GM21528 (cell line): ENCODE measurements around the gene PDE8A.

ENCODE experiments used
- ATAC-seq: cut with Tn5 transposase; IDR thresholded peaks from one replicate; pipeline ENCODE4 v1.9.1; 2021; ENCODE audit warnings: mild to moderate bottlenecking, moderate library complexity; ENCODE audit not compliant: unreplicated experiment, low FRiP score

PDE8A gene

GRCh38 chr15:84981711-84982300, at the start of gene PDE8A:
Gene PDE8A, plus strand, starts transcription at chr15:84981856. Its CDS starts 307 bp downstream, at chr15:84982163.
- peak; percentile 20 for ATAC-seq

GRCh38 chr15:84934942-84935729, 46.5 kb upstream of the PDE8A start:
- no peak for ATAC-seq

- no peak for ATAC-seq
Observed at GRCh38 chr15:84937144-84937543, 44.5 kb upstream of the PDE8A start.

DNA sequence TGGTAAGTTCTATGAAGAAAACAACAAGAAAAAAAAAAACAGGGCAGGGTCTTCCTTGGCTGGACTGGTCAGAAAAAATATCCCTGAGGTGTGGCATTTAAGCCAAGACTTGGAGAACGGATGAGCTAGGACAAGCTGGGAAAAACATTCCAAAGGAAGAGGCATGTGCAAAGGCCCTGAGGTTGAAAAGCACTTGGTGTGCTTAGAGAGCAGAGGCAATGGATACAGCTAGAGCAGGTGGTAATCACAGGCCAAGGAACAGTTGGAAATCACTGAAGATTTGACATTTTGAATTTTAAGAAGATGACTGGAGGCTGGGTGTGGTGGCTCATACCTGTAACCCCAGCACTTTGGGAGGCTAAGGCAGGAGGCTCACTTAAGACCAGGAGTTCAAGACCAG, 42.9 kb upstream of the PDE8A start:
- ATAC-seq = no peak

DNA sequence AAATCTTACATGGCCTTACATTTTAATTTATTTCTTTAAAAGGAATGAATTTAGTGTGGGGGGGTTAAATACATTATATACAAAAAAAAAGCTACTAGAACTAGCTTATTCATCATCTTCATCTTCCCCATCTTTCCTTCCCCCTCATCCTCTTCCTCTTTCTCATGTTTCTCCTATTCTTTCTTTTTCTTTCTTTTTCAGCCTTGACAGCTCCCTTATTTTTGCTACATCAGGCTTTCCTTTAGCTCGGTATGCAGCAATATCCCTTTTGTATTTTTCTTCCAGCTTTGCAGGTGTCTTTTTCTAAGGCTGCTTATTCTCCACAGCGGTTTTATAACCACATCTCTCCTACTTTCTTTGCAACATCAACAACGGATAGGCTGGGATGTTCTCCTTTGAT, 41.3 kb upstream of the PDE8A start:
- ATAC-seq = no peak

GRCh38 chr15:84942456-84942855, 39.2 kb upstream of the PDE8A start:
- ATAC-seq = no peak

DNA sequence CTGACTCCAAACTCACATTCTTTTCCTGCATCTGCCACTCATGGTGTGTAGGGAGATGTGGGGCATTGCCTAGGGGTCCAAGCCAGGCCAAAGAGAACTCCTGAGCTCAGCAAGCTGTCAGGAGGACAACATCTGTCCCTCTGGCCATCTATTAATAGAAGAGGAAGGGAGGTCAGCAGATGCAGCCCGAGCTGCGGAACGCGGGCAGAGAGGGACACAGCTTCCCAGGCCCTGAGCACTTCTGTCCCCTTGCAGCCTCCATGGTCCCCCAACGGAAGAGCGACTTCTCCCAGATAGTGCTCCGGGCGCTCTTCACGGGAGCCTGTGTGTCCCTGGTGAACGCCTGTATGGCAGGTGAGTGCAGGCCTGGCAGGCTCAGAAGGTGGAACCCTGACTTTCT, 37.3 kb upstream of the PDE8A start:
- no peak for ATAC-seq

- no peak for ATAC-seq
Observed at GRCh38 chr15:84944861-84945260, 36.8 kb upstream of the PDE8A start.

GRCh38 chr15:84946772-84947489, 34.7 kb upstream of the PDE8A start:
- ATAC-seq = no peak

DNA sequence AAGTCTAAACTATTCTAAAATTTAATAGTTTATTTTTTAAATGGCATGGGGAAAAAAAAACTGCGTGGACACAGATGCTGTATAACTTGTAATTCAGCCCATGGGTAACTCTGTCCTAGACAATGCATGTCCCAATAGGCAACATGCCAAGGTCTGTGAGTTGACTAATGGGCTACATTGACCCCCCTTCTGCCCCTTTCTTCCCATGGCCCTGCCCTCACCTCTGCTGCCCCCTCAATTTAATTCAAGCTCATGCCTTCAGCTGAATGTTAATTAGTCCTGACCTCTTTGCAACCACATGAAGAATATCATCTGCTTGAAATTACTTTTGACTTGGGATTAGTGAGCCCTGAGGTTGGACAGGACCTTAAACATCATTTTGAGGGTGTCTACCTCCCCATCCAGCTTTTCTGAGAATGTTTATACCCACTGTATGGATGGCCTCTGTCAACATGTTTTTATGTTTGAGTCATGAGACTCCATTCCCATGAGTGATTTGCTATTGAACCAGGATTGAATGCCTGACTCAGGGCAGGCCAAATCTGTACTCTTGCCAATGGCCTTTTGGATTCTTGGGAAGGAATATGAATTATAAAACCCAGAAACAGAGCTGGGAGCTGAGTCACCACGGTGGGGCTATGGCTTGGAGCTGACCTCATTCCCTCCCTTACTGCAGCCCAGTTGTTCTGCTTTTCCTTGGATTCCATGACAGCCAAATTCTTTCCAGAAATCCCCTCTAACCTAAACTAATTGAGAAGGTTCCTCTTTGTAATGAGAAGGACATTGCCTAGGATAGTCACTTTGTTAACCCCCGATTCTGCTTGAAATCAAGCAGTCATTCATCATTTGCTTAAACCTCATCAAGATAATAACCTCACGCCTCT, 33.5 kb upstream of the PDE8A start:
- ATAC-seq = no peak

- ATAC-seq = no peak
Observed at GRCh38 chr15:84949043-84949442, 32.6 kb upstream of the PDE8A start.

DNA sequence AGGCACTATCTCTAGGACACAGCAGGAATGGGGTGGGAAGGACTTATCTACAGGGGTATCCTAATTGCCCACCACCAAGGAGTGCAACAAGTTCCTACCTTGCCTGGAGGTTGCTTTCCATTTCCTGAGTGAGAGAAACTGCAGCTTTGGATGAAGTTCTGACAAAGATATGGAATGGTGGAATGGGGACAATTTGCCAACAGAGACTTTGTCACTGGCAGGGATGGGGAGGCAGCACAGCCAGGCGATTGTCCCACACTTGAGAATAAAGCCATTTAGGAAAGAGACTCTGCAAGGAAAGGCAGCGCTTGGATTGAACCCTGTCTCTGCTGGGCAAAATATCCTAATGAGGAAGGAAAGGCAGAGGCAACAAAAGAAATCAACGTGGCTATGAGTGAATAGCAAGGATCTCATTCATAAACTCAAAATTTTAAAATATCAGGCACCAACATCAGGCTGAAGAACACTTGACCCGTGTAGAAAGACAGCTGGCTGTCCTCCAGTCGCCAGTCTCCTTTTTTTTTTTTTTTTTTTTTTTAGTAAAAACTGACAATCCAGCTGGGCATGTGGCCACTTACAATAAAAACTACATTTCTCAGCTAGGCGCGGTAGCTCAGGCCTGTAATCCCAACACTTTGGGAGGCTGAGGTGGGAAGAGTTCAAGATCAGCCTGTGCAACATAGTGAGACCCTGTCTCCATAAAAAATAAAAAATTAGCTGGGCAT, 31.6 kb upstream of the PDE8A start:
- no peak for ATAC-seq

- no peak for ATAC-seq
Observed at GRCh38 chr15:84950570-84951111, 31.0 kb upstream of the PDE8A start.

DNA sequence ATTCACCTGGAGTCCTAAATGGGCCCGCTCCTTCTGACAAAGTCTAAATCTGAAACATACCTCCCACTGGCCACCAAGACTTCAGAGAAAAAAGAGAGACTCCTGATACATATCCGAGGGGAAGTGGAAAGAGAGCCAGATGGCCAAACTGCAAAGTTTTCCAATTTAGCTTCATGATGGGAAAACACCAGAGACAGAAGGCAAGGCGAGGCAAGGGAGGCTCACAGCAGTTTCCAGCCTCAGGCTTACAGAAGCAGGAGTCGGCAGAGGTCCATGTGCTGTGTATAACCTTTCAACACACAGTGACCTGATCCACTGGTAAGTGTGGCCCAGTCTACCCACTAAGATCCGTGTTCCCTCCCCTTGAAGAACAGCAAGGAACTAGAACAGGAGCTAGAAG, 29.9 kb upstream of the PDE8A start:
- no peak for ATAC-seq

DNA sequence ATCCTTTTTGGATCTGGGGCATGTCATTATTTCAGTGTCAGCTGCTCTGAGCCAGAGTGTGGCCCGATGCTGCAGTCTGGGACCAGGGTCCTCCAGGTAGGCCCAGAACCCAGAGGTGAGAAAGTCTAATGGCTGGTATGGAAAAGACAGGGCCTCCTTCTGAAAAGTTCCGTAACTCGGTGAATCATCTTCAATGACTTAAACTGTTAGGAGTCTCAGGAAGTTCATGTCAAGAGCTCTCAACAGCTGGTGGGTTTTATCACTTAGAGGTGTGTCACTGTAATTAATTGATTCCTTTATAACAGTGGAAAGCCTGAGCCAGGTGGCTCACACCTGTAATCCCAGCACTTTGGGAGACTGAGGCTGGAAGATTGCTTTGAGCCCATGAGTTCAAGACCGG, 28.5 kb upstream of the PDE8A start:
- ATAC-seq = no peak

DNA sequence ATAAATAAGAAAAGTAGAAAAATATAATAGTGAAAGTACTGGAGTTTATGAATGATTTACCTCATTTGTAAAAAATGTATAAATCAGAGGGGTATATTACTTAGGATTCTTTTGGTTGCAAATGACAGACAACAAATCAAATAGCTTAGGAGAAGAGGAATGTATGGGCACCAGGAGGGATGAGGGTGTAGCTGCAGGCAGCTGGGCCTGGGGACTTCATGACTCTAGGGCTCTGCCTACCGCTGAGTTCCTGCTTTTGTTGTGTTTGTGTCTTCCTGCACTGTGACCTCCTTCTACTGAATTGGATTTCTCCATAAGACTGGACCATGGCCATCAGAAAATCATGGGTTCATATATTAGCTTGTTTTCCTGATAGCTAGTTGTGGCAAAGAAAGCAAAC, 27.9 kb upstream of the PDE8A start:
- no peak for ATAC-seq

- ATAC-seq = no peak
Observed at GRCh38 chr15:84955089-84955848, 26.4 kb upstream of the PDE8A start.

GRCh38 chr15:84956199-84956598, 25.5 kb upstream of the PDE8A start:
- ATAC-seq = no peak
